Fibroblast of lung (primary cell): Measurements from ENCODE around the gene SORCS3.

ENCODE experiments used
- EZH2 ChIP-seq: IDR thresholded peaks from 2 replicates; pipeline ENCODE4 v1.5.1; 2012; ENCODE audit warnings: low read length, control low read depth, mild to moderate bottlenecking; ENCODE audit errors: missing control alignments
- TF ChIP-seq, protein P1 (sequence below), 2 donors: IDR thresholded peaks in 1 of 2; conservative IDR thresholded peaks in 1 of 2; 1 replicate in 1 of 2; 2 replicates in 1 of 2; pipeline ENCODE4 v1.5.1; 2011 to 2012; ENCODE audit warnings: low read length in 2 of 2, control low read depth in 1 of 2, inconsistent platforms in 1 of 2, low read depth in 1 of 2, mild to moderate bottlenecking in 1 of 2

DNA sequence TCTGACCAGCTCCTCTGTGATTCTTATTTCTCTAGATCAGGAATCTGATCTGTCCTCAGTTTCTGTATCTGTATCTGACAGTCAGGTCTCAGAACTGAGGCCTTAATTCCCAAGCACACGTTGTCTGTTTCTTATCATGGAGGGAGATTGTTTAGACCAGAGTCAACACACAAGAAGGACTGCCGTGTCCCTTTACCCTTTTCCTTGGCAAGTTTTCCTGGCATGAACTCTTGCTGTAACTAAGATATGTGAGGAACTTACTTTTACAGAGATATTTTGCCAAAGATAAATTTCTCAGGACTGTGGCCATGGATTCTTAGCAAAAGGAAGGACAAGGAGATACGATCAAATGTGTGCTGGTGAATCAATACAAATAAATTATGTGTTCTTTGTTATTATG is 181.0 kb downstream of the SORCS3 start:
- TF ChIP-seq, protein P1, sequence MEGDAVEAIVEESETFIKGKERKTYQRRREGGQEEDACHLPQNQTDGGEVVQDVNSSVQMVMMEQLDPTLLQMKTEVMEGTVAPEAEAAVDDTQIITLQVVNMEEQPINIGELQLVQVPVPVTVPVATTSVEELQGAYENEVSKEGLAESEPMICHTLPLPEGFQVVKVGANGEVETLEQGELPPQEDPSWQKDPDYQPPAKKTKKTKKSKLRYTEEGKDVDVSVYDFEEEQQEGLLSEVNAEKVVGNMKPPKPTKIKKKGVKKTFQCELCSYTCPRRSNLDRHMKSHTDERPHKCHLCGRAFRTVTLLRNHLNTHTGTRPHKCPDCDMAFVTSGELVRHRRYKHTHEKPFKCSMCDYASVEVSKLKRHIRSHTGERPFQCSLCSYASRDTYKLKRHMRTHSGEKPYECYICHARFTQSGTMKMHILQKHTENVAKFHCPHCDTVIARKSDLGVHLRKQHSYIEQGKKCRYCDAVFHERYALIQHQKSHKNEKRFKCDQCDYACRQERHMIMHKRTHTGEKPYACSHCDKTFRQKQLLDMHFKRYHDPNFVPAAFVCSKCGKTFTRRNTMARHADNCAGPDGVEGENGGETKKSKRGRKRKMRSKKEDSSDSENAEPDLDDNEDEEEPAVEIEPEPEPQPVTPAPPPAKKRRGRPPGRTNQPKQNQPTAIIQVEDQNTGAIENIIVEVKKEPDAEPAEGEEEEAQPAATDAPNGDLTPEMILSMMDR (conservative IDR thresholded peaks at IDR 0.05 in 1 of 2, IDR thresholded peaks at IDR 0.05 in 1 of 2; ENCODE audit: low read depth in 1 of 2, low read length in 2 of 2), result no peak
- TF ChIP-seq EZH2, result no peak
